HepG2 (cell line): ENCODE data around the gene DNAJC5. TPM values are rescaled to one million over a fixed set of nuclear protein-coding genes. Genes with fewer than 3 reads are reported as not detected.

ENCODE experiments used
- ATAC-seq: fragments of 200-7000 bp; cut with Tn5 transposase; 3 replicates; pipeline ENCODE4 v1.9.1; 2020; ENCODE audit warnings: mild to moderate bottlenecking, moderate library complexity
- BruUV-seq: library from RNA; stranded (reverse); fragments of 400-500 nt; replicated peaks from 2 replicates; lab custom pipeline; 2021; lab: Mats Ljungman, UMichigan
- CTCF ChIA-PET: fragments of 300-600 bp; formaldehyde crosslinking; extraction: SDS; loops from one replicate; lab custom pipeline; 2021; ENCODE audit warnings: low total read pairs, inconsistent platforms, low intra/inter-chr PET ratio; lab: Yijun Ruan, JAX
- POLR2A ChIA-PET: fragments of 350-600 bp; sonication (Branson Sonifier 250); formaldehyde crosslinking; loops from one replicate; lab custom pipeline; 2020; ENCODE audit warnings: antibody characterized with exemption, inconsistent platforms; lab: Yijun Ruan, JAX
- DNase-seq: peaks from one replicate; pipeline ENCODE4 v3.0.0-alpha.2; 2015; ENCODE audit warnings: low spot score
- FAIRE-seq: peaks from 3 replicates; lab custom pipeline; 2011; peaks lifted over from hg19 to GRCh38; lab: Jason Lieb, UNC
- H2AFZ ChIP-seq: one replicate; pipeline ENCODE4 v1.6.1; 2011; ENCODE audit warnings: low read length, inconsistent platforms
- H3K27ac ChIP-seq: fragments of 300-600 bp; 3 replicates; pipeline ENCODE4 v1.8.0; 2011; ENCODE audit warnings: mixed run types, mild to moderate bottlenecking, mixed read lengths, low read length, inconsistent platforms; ENCODE audit not compliant: insufficient read depth; ENCODE audit errors: extremely low read length
- H3K27me3 ChIP-seq, 2 experiments: fragments of 200-600 bp in 1 of 2; 2 replicates in 1 of 2; 3 replicates in 1 of 2; pipeline versions ENCODE4 v1.6.0 to v1.8.0; 2011; ENCODE audit warnings: low read length in 2 of 2, mild to moderate bottlenecking in 2 of 2, moderate library complexity in 2 of 2, inconsistent platforms in 1 of 2; ENCODE audit not compliant: insufficient read depth in 2 of 2, control insufficient read depth in 1 of 2
- H3K36me3 ChIP-seq, 2 experiments: fragments of 200-600 bp in 1 of 2; replicated peaks in 1 of 2; 2 replicates in 1 of 2; 3 replicates in 1 of 2; pipeline versions ENCODE4 v1.5.1 to v1.8.0; 2011; ENCODE audit warnings: low read length in 2 of 2, inconsistent platforms in 1 of 2; ENCODE audit not compliant: insufficient read depth in 2 of 2, control insufficient read depth in 1 of 2
- H3K4me1 ChIP-seq: 2 replicates; pipeline ENCODE4 v1.5.1; 2012; ENCODE audit warnings: low read length, inconsistent platforms; ENCODE audit not compliant: insufficient read depth
- H3K4me2 ChIP-seq: 2 replicates; pipeline ENCODE4 v1.6.0; 2011; ENCODE audit warnings: low read depth, low read length, inconsistent platforms
- H3K4me3 ChIP-seq, 3 experiments: fragments of 200-600 bp in 1 of 3; sonication (generic), shearing (Covaris generic) in 1 of 3; replicated peaks in 1 of 3; 2 replicates each; pipeline ENCODE4 v1.5.1; 2011 to 2016; ENCODE audit warnings: low read length in 3 of 3, inconsistent platforms in 2 of 3, low read depth in 2 of 3, mild to moderate bottlenecking in 2 of 3, control low read depth in 1 of 3, mixed read lengths in 1 of 3; ENCODE audit not compliant: insufficient read depth in 1 of 3
- H3K79me2 ChIP-seq: one replicate; pipeline ENCODE4 v1.6.1; 2011; ENCODE audit warnings: low read length, inconsistent platforms; ENCODE audit not compliant: insufficient read depth
- H3K9ac ChIP-seq: 2 replicates; pipeline ENCODE4 v1.6.0; 2011; ENCODE audit warnings: mild to moderate bottlenecking, low read depth, low read length, inconsistent platforms; ENCODE audit not compliant: insufficient read depth
- H3K9me3 ChIP-seq: 2 replicates; pipeline ENCODE4 v1.5.1; 2012; ENCODE audit warnings: mild to moderate bottlenecking, low read length
- H4K20me1 ChIP-seq: 2 replicates; pipeline ENCODE4 v1.6.0; 2011; ENCODE audit warnings: inconsistent platforms, mild to moderate bottlenecking, low read length, moderate library complexity; ENCODE audit not compliant: insufficient read depth
- AKAP8 ChIP-seq: sonication (generic); formaldehyde crosslinking; IDR thresholded peaks from 2 replicates; pipeline ENCODE4 v1.5.1; 2020; ENCODE audit warnings: mild to moderate bottlenecking, missing genetic modification reagents
- CERS6 ChIP-seq: sonication (generic); formaldehyde crosslinking; IDR thresholded peaks from 2 replicates; pipeline ENCODE4 v1.5.0; 2020; ENCODE audit warnings: missing genetic modification reagents
- ISL2 ChIP-seq: sonication (generic); formaldehyde crosslinking; IDR thresholded peaks from 2 replicates; pipeline ENCODE4 v1.5.0; 2020; ENCODE audit warnings: missing genetic modification reagents
- MTA1 ChIP-seq: sonication (generic); formaldehyde crosslinking; IDR thresholded peaks from 2 replicates; pipeline ENCODE4 v1.4.0; 2020; ENCODE audit warnings: missing genetic modification reagents, mild to moderate bottlenecking, borderline replicate concordance
- NBN ChIP-seq: fragments of 450-650 bp; conservative IDR thresholded peaks from 2 replicates; pipeline ENCODE4 v1.6.1; 2017
- NFIB ChIP-seq: sonication (generic); formaldehyde crosslinking; IDR thresholded peaks from 2 replicates; pipeline ENCODE4 v1.9.0; 2021; ENCODE audit warnings: missing genetic modification reagents, mild to moderate bottlenecking, borderline replicate concordance
- PBX3 ChIP-seq: sonication (generic); formaldehyde crosslinking; IDR thresholded peaks from 2 replicates; pipeline ENCODE4 v1.8.1; 2023; ENCODE audit warnings: missing genetic modification reagents, inconsistent platforms, borderline replicate concordance
- PCBP1 ChIP-seq: fragments of 200-400 bp; formaldehyde crosslinking; IDR thresholded peaks from 2 replicates; pipeline ENCODE4 v1.6.1; 2017; ENCODE audit warnings: mild to moderate bottlenecking, low read depth, low read length, borderline replicate concordance
- PHB2 ChIP-seq: fragments of 450-650 bp; IDR thresholded peaks from 2 replicates; pipeline ENCODE4 v1.6.1; 2018; ENCODE audit not compliant: partially characterized antibody
- PHF8 ChIP-seq: sonication (generic); formaldehyde crosslinking; IDR thresholded peaks from 2 replicates; pipeline ENCODE4 v1.5.0; 2020; ENCODE audit warnings: missing genetic modification reagents
- RFX3 ChIP-seq: IDR thresholded peaks from 2 replicates; pipeline ENCODE4 v1.6.1; 2016; ENCODE audit warnings: missing biosample characterization, missing genetic modification reagents
- TAF1 ChIP-seq: sonication (generic); formaldehyde crosslinking; IDR thresholded peaks from 2 replicates; pipeline ENCODE4 v1.4.0; 2020; ENCODE audit warnings: missing genetic modification reagents
- TBX2 ChIP-seq: sonication (generic); formaldehyde crosslinking; IDR thresholded peaks from 2 replicates; pipeline ENCODE4 v1.5.0; 2020; ENCODE audit warnings: missing genetic modification reagents, mild to moderate bottlenecking, borderline replicate concordance
- THAP7 ChIP-seq: sonication (generic); formaldehyde crosslinking; IDR thresholded peaks from 2 replicates; pipeline ENCODE4 v1.8.1; 2023; ENCODE audit warnings: mild to moderate bottlenecking, missing genetic modification reagents
- YY1 ChIP-seq: IDR thresholded peaks from 2 replicates; pipeline ENCODE4 v1.6.1; 2011; ENCODE audit warnings: low read length, low read depth, moderate library complexity, mild to moderate bottlenecking; ENCODE audit not compliant: insufficient read depth, insufficient replicate concordance
- ZNF510 ChIP-seq: sonication (generic); formaldehyde crosslinking; IDR thresholded peaks from 2 replicates; pipeline ENCODE4 v1.4.0; 2020; ENCODE audit warnings: low read depth, mild to moderate bottlenecking, missing genetic modification reagents
- ZNF589 ChIP-seq: sonication (generic); formaldehyde crosslinking; conservative IDR thresholded peaks from 2 replicates; pipeline ENCODE4 v1.8.0; 2022; ENCODE audit warnings: mild to moderate bottlenecking, moderate library complexity, missing genetic modification reagents
- ZNF619 ChIP-seq: sonication (generic); formaldehyde crosslinking; IDR thresholded peaks from 2 replicates; pipeline ENCODE4 v1.4.0; 2020; ENCODE audit warnings: mild to moderate bottlenecking, missing genetic modification reagents
- ZNF766 ChIP-seq: sonication (generic); formaldehyde crosslinking; IDR thresholded peaks from 2 replicates; pipeline ENCODE4 v1.5.0; 2020; ENCODE audit warnings: missing genetic modification reagents, borderline replicate concordance
- ZNF878 ChIP-seq: sonication (generic); formaldehyde crosslinking; IDR thresholded peaks from 2 replicates; pipeline ENCODE4 v1.8.1; 2023; ENCODE audit warnings: mild to moderate bottlenecking, missing genetic modification reagents, moderate library complexity
- ZSCAN12 ChIP-seq: sonication (generic); formaldehyde crosslinking; IDR thresholded peaks from 2 replicates; pipeline ENCODE4 v1.9.0; 2021; ENCODE audit warnings: mild to moderate bottlenecking, missing genetic modification reagents
- WGBS: methylation state at CpG from one replicate; pipeline ENCODE4 v1.1.6; 2017; ENCODE audit warnings: low lambda C conversion rate; 5-methylcytosine and 5-hydroxymethylcytosine counted together
- in situ Hi-C: cut with HindIII; loops from 2 replicates; pipeline ENCODE4 v1.10.0; 2017; ENCODE audit warnings: low pct_unique_long_range_greater_than_20kb; ENCODE audit not compliant: extremely low pct_ligation_motif_present
- intact Hi-C: fragments of 100-400 bp; cut with micrococcal nuclease; formaldehyde crosslinking; loops from one replicate; pipeline ENCODE4 v1.10.0; 2022; ENCODE audit not compliant: unreplicated experiment
- polyA plus RNA-seq, 8 experiments: library from polyadenylated mRNA; depleted of rRNA in 3 of 8; stranded (reverse) in 7 of 8; unstranded in 1 of 8; fragments of >200 nt; fragmentation: Illumina TruSeq in 4 of 8; extraction: Trizol in 4 of 8; gene quantifications; 2 replicates each; pipeline versions ENCODE4 v1.2.1 to v1.2.3, GENCODE V29; 2011 to 2016; ENCODE audit warnings: low read depth in 4 of 8, missing spikeins in 1 of 8, mixed read lengths in 1 of 8; ENCODE audit not compliant: insufficient read depth in 1 of 8
- total RNA-seq, 5 experiments: library from RNA; depleted of rRNA; stranded (reverse); fragments of >200 nt; fragmentation: Illumina TruSeq; extraction: Trizol; gene quantifications; 2 replicates each; pipeline ENCODE4 v1.2.3, GENCODE V29; 2016; ENCODE audit warnings: low read depth in 1 of 5
- TF ChIP-seq, protein P1 (sequence below): sonication (generic); formaldehyde crosslinking; IDR thresholded peaks from 2 replicates; pipeline ENCODE4 v1.5.1; 2020; ENCODE audit warnings: missing genetic modification reagents, mild to moderate bottlenecking, borderline replicate concordance

DNAJC5 gene
- total and polyA plus RNA-seq, 2 of the 13 experiments (the other 11 are each of a cell fraction or from before 2014, with no cell fraction given) = 42.8 to 64.5 TPM

- BruUV-seq = TSS peak; percentile 48
- Histone ChIP-seq H3K9me3 (no peaks in the 10 kb centered on the region), H3K9ac (no peak overlapping the region), H3K36me3 (peaks cover 48 to 76% of the 10 kb centered on the region in 2 experiments), H2AFZ (no peak overlapping the region), H3K79me2 (no peaks in the 10 kb centered on the region), H3K4me2 (no peak overlapping the region), H4K20me1 (peaks cover 22% of the 10 kb centered on the region; the same call in 1 of the 2 replicates), H3K27ac (no peak overlapping the region), H3K4me3 (no peak overlapping the region), H3K4me1 (no peaks in the 10 kb centered on the region), H3K27me3 (no peaks in the 10 kb centered on the region)
- DNase-seq (no peak), ATAC-seq (no peak), FAIRE-seq (no peak)
- intact Hi-C loops = no loop called here
- POLR2A ChIA-PET = interaction anchor here (0.9 kb wide), 1 partner anchor 16 kb away, joined by 4 read pairs; the partner anchor contains the start of gene UCKL1
- in situ Hi-C loops = no loop called here
- WGBS = 98% methylated on average over 20 of the region's 23 CpGs
- CTCF ChIA-PET = no interaction called here
- TF ChIP-seq TAF1 (CRISPR knock-in tag) (no peak), PCBP1 (0 out of 2 replicates have a peak, but pooled peaks have one; percentile 30), ISL2 (CRISPR knock-in tag) (no peak), TBX2 (CRISPR knock-in tag) (no peak), NFIB (CRISPR knock-in tag) (no peak), ZNF619 (CRISPR knock-in tag) (no peak), NBN (no peak), YY1 (peak; percentile 29), MTA1 (0 out of 2 replicates have a peak, but pooled peaks have one; percentile 15), ZNF510 (no peak), CERS6 (CRISPR knock-in tag) (no peak), ZNF878 (CRISPR knock-in tag) (no peak), THAP7 (no peak), RFX3 (no peak), ZNF589 (CRISPR knock-in tag) (no peak), AKAP8 (CRISPR knock-in tag) (peak; percentile 88; the same call in 1 of the 2 replicates), ZSCAN12 (CRISPR knock-in tag) (no peak), ZNF766 (CRISPR knock-in tag) (no peak), PHB2 (no peak), PHF8 (no peak), PBX3 (CRISPR knock-in tag) (no peak)
- TF ChIP-seq, protein P1, sequence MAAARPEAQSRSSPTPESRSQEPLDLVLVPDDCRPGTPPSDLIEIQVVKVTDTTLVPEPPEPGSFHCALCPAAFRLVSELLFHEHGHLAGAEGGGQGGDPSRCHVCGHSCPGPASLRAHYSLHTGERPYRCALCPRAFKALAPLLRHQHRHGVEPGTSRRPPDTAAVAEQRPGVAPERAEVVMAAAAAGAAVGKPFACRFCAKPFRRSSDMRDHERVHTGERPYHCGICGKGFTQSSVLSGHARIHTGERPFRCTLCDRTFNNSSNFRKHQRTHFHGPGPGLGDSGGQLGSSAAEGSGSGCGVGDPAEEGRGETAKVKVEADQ = no peak
Observed at GRCh38 chr20:63940071-63940471, 45.1 kb downstream of the DNAJC5 start.
